K562 (cell line): ENCODE data around the gene CDCP2. TPM values are rescaled to one million over a fixed set of nuclear protein-coding genes. Genes with fewer than 3 reads are reported as not detected.

Source experiments
- ATAC-seq: fragments of 200-7000 bp; cut with Tn5 transposase; 3 replicates; pipeline ENCODE4 v1.9.1; 2020; ENCODE audit warnings: moderate library complexity
- BruUV-seq: library from RNA; stranded (reverse); fragments of 400-500 nt; replicated peaks from 2 replicates; lab custom pipeline; 2021; lab: Mats Ljungman, UMichigan
- CTCF ChIA-PET: fragments of 300-600 bp; formaldehyde crosslinking; extraction: SDS; loops from one replicate; lab custom pipeline; 2021; ENCODE audit warnings: low intra/inter-chr PET ratio; lab: Yijun Ruan, JAX
- POLR2A ChIA-PET: fragments of 300-600, 350-650 bp; sonication (Branson Sonifier 250); formaldehyde crosslinking; extraction: SDS; loops from one replicate; lab custom pipeline; 2021; ENCODE audit warnings: antibody characterized with exemption, inconsistent platforms; lab: Yijun Ruan, JAX
- DNase-seq, 4 experiments: peaks; one replicate each; pipeline versions ENCODE4 v3.0.0 to v3.0.0-alpha.2; 2011 to 2018; ENCODE audit warnings: low spot score in 3 of 4, mixed read lengths in 3 of 4; ENCODE audit errors: extremely low read depth in 1 of 4
- FAIRE-seq: peaks from 2 replicates; lab custom pipeline; 2011; peaks lifted over from hg19 to GRCh38; lab: Jason Lieb, UNC
- H2AFZ ChIP-seq: 2 replicates; pipeline ENCODE4 v1.6.0; 2011; ENCODE audit warnings: low read depth, low read length, control low read depth, inconsistent platforms
- H3K27ac ChIP-seq: fragments of 200-600 bp; 3 replicates; pipeline ENCODE4 v1.8.0; 2011; ENCODE audit warnings: low read depth, mild to moderate bottlenecking, control low read depth, inconsistent platforms, low read length, moderate library complexity, mixed read lengths; ENCODE audit errors: extremely low read depth
- H3K27me3 ChIP-seq, 2 experiments: fragments of 300-600 bp in 1 of 2; 2 replicates in 1 of 2; 3 replicates in 1 of 2; pipeline versions ENCODE4 v1.6.0 to v1.8.0; 2011; ENCODE audit warnings: inconsistent platforms in 2 of 2, low read length in 2 of 2, mild to moderate bottlenecking in 1 of 2, mixed read lengths in 1 of 2, moderate library complexity in 1 of 2; ENCODE audit not compliant: control insufficient read depth in 2 of 2, insufficient read depth in 2 of 2
- H3K36me3 ChIP-seq: fragments of 300-600 bp; 3 replicates; pipeline ENCODE4 v1.8.0; 2011; ENCODE audit warnings: mild to moderate bottlenecking, low read length, inconsistent platforms; ENCODE audit not compliant: control insufficient read depth, insufficient read depth
- H3K4me1 ChIP-seq, 2 experiments: fragments of 200-600 bp in 1 of 2; replicated peaks in 1 of 2; 2 replicates in 1 of 2; 3 replicates in 1 of 2; pipeline versions ENCODE4 v1.5.1 to v1.8.0; 2011; ENCODE audit warnings: inconsistent platforms in 2 of 2, low read length in 2 of 2, mild to moderate bottlenecking in 1 of 2, mixed read lengths in 1 of 2, moderate library complexity in 1 of 2; ENCODE audit not compliant: control insufficient read depth in 2 of 2, insufficient read depth in 2 of 2
- H3K4me2 ChIP-seq: 2 replicates; pipeline ENCODE4 v1.6.1; 2011; ENCODE audit warnings: low read length, control low read depth, inconsistent platforms, mixed read lengths; ENCODE audit not compliant: insufficient read depth
- H3K4me3 ChIP-seq: fragments of 200-600 bp; sonication (generic), shearing (Covaris generic); 2 replicates; pipeline ENCODE4 v1.5.1; 2016; ENCODE audit warnings: control low read depth, inconsistent platforms
- H3K79me2 ChIP-seq: fragments of 200-600 bp; 3 replicates; pipeline ENCODE4 v1.8.0; 2011; ENCODE audit warnings: low read length, inconsistent platforms; ENCODE audit not compliant: control insufficient read depth, insufficient read depth
- H3K9ac ChIP-seq, 2 experiments: 2 replicates each; pipeline versions ENCODE4 v1.6.0 to v1.6.1; 2011; ENCODE audit warnings: low read depth in 2 of 2, low read length in 2 of 2, control low read depth in 1 of 2, inconsistent platforms in 1 of 2, mild to moderate bottlenecking in 1 of 2, mixed read lengths in 1 of 2; ENCODE audit not compliant: insufficient read depth in 1 of 2
- H3K9me1 ChIP-seq: one replicate; pipeline ENCODE4 v1.6.0; 2011; ENCODE audit warnings: inconsistent platforms, mild to moderate bottlenecking, low read length, moderate library complexity; ENCODE audit not compliant: control insufficient read depth, insufficient read depth
- H3K9me3 ChIP-seq: replicated peaks from 2 replicates; pipeline ENCODE4 v1.5.1; 2011; ENCODE audit warnings: low read depth, low read length, inconsistent platforms; ENCODE audit not compliant: control insufficient read depth, insufficient read depth
- H4K20me1 ChIP-seq: replicated peaks from 2 replicates; pipeline ENCODE4 v1.6.1; 2011; ENCODE audit warnings: low read length, inconsistent platforms, mixed read lengths; ENCODE audit not compliant: control insufficient read depth, insufficient read depth
- ARID3A ChIP-seq: IDR thresholded peaks from 2 replicates; pipeline ENCODE4 v1.6.1; 2012; ENCODE audit warnings: low read depth, low read length, improper control_type of control experiment, borderline replicate concordance
- CEBPG ChIP-seq, 3 experiments: fragments of 200-800 bp in 1 of 3; sonication (Bioruptor generic) in 1 of 3; sonication (generic) in 1 of 3; formaldehyde crosslinking in 1 of 3; IDR thresholded peaks in 2 of 3; conservative IDR thresholded peaks in 1 of 3; 2 replicates each; pipeline versions ENCODE4 v1.6.1 to v1.8.0; 2016 to 2022; ENCODE audit warnings: missing compliant biosample characterization in 2 of 3, missing genetic modification characterization in 2 of 3, mild to moderate bottlenecking in 1 of 3, missing genetic modification reagents in 1 of 3
- E2F3 ChIP-seq: fragments of 250-450 bp; sonication (Bioruptor Pico); IDR thresholded peaks from 2 replicates; pipeline ENCODE4 v1.4.0; 2020; ENCODE audit warnings: mild to moderate bottlenecking
- HLTF ChIP-seq: fragments of 450-650 bp; IDR thresholded peaks from 2 replicates; pipeline ENCODE4 v1.6.1; 2016
- PCBP2 ChIP-seq: fragments of 200-400 bp; formaldehyde crosslinking; IDR thresholded peaks from 2 replicates; pipeline ENCODE4 v1.6.1; 2018; ENCODE audit warnings: low read length, low read depth, mild to moderate bottlenecking, moderate library complexity; ENCODE audit not compliant: poor library complexity, severe bottlenecking
- PKNOX1 ChIP-seq: fragments of 450-650 bp; IDR thresholded peaks from 2 replicates; pipeline ENCODE4 v1.6.1; 2016
- STAG1 ChIP-seq: sonication (generic); formaldehyde crosslinking; IDR thresholded peaks from 2 replicates; pipeline ENCODE4 v1.5.0; 2020; ENCODE audit warnings: missing genetic modification reagents, borderline replicate concordance
- ZFP36 ChIP-seq: fragments of 150-350 bp; IDR thresholded peaks from 2 replicates; pipeline ENCODE4 v1.6.1; 2018; ENCODE audit warnings: low read length, low read depth; ENCODE audit not compliant: partially characterized antibody
- WGBS: fragments of 100-300 bp; shearing (Covaris generic); methylation state at CpG from one replicate; pipeline ENCODE4 v1.1.6; 2016; ENCODE audit warnings: low coverage, mixed read lengths; ENCODE audit not compliant: insufficient coverage; ENCODE audit errors: missing lambda C conversion rate; 5-methylcytosine and 5-hydroxymethylcytosine counted together
- in situ Hi-C: fragments of 300-500 bp; cut with MboI; formaldehyde crosslinking; loops from 4 replicates; pipeline ENCODE4 v1.15.0; 2018; ENCODE audit warnings: inconsistent platforms, mixed read lengths
- intact Hi-C: fragments of 100-400 bp; cut with micrococcal nuclease; formaldehyde crosslinking; loops from 2 replicates; pipeline ENCODE4 v1.14.2; 2022
- polyA plus RNA-seq, 8 experiments: library from polyadenylated mRNA; depleted of rRNA in 4 of 8; stranded (reverse) in 5 of 8; unstranded in 3 of 8; fragments of >200 nt; fragmentation: Nextera tagmentation in 2 of 8; fragmentation: Illumina TruSeq in 1 of 8; extraction: Ambion mirVana in 2 of 8; extraction: Trizol in 1 of 8; gene quantifications; 2 replicates each; pipeline versions ENCODE4 v1.2.1 to v1.2.3, GENCODE V29; 2011 to 2014; ENCODE audit warnings: inconsistent platforms in 1 of 8, missing spikeins in 1 of 8
- total RNA-seq, 7 experiments: library from RNA; depleted of rRNA in 6 of 7; stranded (reverse); fragments of >200 nt in 6 of 7; fragmentation: Illumina TruSeq in 2 of 7; extraction: Trizol in 2 of 7; gene quantifications; 2 replicates each; pipeline versions ENCODE4 v1.2.1 to v1.2.3, GENCODE V29; 2011 to 2021; ENCODE audit warnings: low replicate concordance in 1 of 7
- TF ChIP-seq, protein P1 (sequence below): IDR thresholded peaks from 2 replicates; pipeline ENCODE4 v1.6.1; 2011; ENCODE audit warnings: borderline replicate concordance, low read depth, mild to moderate bottlenecking, moderate library complexity, low read length; ENCODE audit not compliant: insufficient read depth, poor library complexity, severe bottlenecking

Gene CDCP2
- total and polyA plus RNA-seq, 9 of the 15 experiments (the other 6 are each of a cell fraction or from before 2014, with no cell fraction given) = not detected

- WGBS = 36% methylated on average over 19 of the region's 19 CpGs
- H3K9me1 ChIP-seq = no peaks in the 10 kb centered on the region
- FAIRE-seq = no peak
- TF ChIP-seq PCBP2 (no peak), CEBPG (CRISPR knock-in tag; IDR thresholded peaks at IDR 0.05) (peak; percentile 73), CEBPG (tag; conservative IDR thresholded peaks at IDR 0.05 in 1 of 2, IDR thresholded peaks at IDR 0.05 in 1 of 2) (peak; percentile 63 to 81; a peak in 3 of 4 replicates), ZFP36 (no peak), HLTF (no peak), PKNOX1 (no peak), ARID3A (no peak), STAG1 (CRISPR knock-in tag) (no peak), E2F3 (no peak)
- TF ChIP-seq, protein P1, sequence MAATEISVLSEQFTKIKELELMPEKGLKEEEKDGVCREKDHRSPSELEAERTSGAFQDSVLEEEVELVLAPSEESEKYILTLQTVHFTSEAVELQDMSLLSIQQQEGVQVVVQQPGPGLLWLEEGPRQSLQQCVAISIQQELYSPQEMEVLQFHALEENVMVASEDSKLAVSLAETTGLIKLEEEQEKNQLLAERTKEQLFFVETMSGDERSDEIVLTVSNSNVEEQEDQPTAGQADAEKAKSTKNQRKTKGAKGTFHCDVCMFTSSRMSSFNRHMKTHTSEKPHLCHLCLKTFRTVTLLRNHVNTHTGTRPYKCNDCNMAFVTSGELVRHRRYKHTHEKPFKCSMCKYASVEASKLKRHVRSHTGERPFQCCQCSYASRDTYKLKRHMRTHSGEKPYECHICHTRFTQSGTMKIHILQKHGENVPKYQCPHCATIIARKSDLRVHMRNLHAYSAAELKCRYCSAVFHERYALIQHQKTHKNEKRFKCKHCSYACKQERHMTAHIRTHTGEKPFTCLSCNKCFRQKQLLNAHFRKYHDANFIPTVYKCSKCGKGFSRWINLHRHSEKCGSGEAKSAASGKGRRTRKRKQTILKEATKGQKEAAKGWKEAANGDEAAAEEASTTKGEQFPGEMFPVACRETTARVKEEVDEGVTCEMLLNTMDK = no peak
Measured at GRCh38 chr1:54153535-54154439, 987 bp upstream of the CDCP2 start.

More at GRCh38 chr1:54153535-54154439, 987 bp upstream of the CDCP2 start:
- POLR2A ChIA-PET = interaction anchor here (0.6 to 2.2 kb wide), 3 partner anchors 10 to 711 kb away, joined by 3 to 11 read pairs (median 6); no protein-coding TSS in a partner anchor
- peak; percentile 29 for ATAC-seq
- in situ Hi-C loops = no loop called here
- H3K36me3 ChIP-seq = no peaks in the 10 kb centered on the region
- H3K27me3 ChIP-seq = peaks cover 0 to 5% of the 10 kb centered on the region in 2 experiments; a peak in 1 of 5 replicates
- H3K79me2 ChIP-seq = no peaks in the 10 kb centered on the region
- BruUV-seq = no TSS peak
- no peaks in the 10 kb centered on the region for H4K20me1 ChIP-seq
- no peak overlapping the region for H3K27ac ChIP-seq
- H2AFZ ChIP-seq = no peak overlapping the region
- no peak overlapping the region for H3K4me2 ChIP-seq
- CTCF ChIA-PET = no interaction called here
- no peak overlapping the region for H3K4me3 ChIP-seq
- no peaks in the 10 kb centered on the region for H3K9me3 ChIP-seq
- intact Hi-C loops = no loop called here
- H3K9ac ChIP-seq = peak overlapping the region in 1 of 2 experiments; percentile 27; a peak in 1 of 4 replicates
- peaks cover 0 to 7% of the 10 kb centered on the region in 2 experiments; a peak in 1 of 5 replicates for H3K4me1 ChIP-seq
- DNase-seq = no peak
